Hippocampal formation (tissue), 2 donors: Measurements from ENCODE around the gene LAMB1.
A peak's percentile ranks its signal among the peaks of the same experiment; 100 is the strongest.
"Not testable (repeated sequence)": the region's sequence is repeated elsewhere in the genome, so short reads cannot be mapped to it uniquely, and the experiment has no call there.

Experiments
- DNase-seq, 2 donors: peaks; one replicate each; lab custom pipeline; 2025; lab: John Stamatoyannopoulos, UW

Gene LAMB1

DNA sequence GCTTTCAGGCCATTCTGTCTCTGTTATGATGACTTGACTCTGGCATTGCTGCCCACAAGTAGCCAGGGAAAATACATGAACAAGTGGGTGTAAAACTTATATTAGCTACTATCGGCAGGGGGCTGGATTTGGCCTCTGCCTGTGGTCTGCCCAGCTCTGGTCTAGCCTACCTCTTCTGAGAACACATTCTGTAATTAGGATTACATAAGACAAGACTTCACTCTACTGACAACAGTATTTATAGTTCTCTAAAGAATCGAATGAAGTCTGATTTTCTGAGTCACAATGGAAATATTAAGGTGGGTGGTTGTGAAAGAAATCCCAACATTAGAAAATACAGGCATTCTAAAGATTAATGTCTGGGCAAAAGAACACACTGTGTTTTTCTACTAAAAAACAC is 56.5 kb downstream of the LAMB1 start:
- DNase-seq = no peak

DNA sequence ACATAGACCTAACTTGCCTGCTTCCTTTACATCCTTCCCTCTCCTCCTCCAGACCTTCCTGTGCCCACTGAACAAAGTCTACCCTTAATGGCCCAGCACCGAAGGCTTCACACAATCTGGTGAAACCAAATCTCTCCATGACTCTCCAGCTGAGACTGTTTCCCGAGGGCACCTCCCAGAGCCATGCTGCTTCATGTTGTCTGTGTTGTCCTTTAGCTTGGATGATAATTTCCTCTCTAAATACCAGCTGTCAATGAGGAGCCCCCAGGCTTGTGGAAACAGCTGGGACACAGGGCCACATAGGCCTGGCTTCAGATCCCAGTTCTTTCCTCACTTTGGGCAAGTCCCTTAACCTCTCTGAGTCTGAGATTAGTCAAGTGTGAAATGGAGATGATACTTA is 57.6 kb downstream of the LAMB1 start:
- DNase-seq = no peak

DNA sequence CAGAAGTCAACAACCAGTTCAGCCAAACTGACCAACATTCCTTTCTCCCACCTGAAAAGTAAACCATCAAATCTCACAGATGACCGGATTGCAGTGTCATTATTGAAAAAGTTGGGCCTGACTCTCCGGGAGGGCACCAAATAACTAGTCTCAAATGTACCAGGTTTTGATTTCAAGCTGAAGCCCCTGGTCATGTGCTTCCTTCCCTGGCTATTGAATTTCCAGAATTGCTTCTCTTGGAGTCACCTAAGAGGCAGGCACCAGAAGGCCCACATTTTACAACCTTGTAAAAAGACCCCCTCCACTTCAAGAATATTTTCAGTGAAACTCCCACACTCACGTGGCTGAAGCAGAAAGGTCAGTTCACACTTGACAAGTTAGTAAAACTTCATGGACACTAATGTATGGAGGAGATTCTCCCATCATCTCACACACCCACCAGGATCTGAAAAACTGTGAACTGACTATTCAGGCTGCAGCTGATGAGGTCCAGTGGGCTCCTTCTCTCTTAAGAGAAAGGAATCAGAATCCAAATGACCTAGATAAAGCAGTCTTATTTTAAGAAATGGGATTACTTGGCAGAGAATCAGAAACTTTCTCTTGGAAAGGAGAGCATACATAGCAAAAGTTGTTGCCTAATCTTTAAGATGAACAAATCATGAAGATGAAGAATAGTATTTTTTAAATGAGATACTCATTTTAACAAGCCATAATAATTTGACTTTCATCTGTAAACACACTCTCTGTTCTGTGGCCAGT is 58.4 kb downstream of the LAMB1 start:
- no peak for DNase-seq

DNA sequence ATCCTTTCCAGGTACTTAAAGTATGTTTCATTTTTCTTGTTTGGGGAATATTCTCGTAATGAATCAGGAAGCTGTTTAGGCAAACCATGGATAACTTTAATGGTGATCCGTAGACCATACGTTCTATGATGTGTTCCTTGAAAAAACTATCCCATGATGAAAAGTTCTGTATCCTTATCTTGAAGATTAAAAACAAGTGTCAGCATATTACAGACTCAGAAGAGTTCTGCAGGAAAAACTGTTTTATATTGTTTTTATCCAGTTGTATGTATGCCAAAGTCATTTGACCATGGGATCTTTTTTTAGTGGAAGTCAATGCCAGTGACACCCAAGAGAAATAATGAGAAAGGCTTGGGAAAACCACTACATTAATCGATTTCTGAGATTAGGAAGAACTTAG is 59.9 kb downstream of the LAMB1 start:
- DNase-seq = no peak

DNA sequence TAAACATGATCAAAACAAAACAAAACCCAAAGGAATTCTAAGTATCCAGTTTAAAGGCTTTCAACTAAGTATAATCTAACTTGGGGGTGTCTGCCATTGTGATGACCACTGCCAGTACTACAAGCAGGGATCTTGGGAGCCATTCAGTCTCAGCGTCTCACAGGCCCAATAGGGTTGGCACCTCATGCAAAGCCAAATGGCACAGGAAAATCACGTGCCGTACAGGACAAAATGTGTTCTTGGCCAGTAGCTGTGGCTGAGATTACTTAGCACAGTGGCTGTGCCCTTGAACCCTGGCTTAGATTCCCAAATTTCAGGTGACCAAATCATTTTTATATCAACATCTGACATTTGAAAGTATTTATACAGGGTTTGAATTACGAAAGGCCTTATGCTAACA is 62.0 kb downstream of the LAMB1 start:
- no peak for DNase-seq

DNA sequence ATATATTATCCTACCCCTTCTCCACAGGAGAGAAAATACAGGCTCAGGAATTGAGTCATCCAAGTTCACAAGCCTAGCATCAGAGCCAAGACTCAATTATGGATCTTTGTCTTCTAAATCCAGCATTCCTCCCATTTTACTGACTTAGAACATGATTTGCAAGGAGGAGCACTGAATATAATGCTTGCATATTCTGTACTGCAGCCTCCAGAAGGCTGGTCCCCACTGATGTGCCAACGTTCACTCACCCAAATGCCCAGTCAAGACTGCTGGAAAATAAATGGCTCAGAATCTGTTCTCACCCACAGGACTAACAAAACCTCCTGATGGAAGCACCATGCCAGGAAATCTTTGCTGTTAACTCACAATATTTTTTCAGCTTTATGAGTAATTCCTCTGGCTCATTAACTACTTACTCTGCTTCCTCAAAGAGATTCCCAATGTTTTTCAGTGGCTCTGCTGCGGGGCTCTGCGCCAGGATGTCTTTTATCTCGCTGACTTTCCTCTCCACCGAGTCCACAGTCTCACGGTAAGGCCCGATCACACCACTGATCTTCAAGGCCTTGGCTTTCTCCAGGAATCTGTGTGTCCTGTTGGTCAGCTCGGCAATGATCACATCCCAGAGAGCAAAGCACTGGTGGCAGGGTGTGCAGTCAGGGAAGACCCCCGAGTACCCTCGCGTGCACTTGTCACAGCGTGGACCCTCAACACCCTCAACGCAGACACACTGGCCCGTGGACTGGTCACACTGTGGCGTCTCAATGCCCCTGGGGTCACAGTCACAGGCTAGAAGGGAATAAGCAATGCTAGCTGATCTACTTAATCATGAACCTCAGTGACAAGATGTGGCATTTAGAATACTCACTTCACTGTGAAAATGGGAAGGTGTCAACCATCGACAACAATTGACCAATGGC is 63.1 kb downstream of the LAMB1 start:
- DNase-seq = peak in 1 of 2 donors; percentile 41

DNA sequence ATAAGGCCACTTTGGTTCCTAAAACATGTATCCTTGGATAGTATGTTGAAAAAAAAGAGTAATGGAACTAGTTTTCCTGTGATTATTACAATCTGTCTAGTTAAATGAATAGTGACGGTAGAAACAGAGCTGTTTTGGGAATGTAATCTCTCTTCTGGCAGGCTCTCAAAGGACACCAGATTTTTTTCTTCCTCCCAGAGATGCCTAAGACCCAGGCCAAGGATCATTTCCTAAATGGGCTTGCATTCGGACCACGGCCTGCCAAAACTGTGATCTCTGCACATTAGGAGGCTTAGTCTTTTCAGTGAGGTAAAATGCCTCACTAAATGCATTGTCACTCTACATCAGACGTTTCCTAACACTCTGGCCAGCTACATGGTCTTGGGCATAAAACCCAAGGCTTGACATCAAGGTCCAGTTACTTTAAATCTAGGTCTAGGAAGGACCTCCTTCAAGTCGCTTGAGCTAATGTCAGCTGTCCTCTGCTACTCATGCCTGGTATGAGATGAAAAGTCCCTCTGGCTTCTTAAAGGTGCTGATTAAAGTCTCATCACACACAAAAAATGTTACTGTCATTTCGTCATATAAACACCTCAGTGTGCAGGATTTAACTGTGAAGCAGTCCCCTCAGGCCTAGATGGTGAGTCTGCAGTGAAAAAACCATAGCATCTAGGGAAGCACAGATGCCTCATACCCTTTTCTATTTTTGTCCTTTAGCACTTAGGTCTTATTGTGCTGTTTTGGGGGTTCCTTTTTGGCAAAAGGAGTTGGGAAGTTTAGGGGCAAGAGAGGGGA is 64.3 kb downstream of the LAMB1 start:
- no peak for DNase-seq

DNA sequence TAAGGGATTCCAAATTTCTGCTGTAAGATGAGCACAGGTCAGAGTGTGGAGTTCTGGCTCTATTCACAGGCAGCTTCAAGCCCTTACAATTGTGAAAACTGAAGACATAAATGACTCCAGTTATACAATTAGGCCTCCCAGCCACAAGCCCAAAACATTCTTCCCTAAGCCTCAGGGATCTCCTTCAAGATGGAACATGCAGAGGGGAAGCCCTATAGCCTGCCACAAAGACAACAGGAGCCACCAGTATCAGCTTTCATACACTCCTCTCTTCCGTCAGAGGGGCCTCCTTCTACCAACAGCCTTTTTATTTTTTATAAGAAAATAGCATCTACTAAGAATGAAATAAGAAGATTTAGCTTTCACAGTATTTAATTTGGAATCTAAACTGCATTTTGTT is 65.4 kb downstream of the LAMB1 start:
- DNase-seq = no peak

DNA sequence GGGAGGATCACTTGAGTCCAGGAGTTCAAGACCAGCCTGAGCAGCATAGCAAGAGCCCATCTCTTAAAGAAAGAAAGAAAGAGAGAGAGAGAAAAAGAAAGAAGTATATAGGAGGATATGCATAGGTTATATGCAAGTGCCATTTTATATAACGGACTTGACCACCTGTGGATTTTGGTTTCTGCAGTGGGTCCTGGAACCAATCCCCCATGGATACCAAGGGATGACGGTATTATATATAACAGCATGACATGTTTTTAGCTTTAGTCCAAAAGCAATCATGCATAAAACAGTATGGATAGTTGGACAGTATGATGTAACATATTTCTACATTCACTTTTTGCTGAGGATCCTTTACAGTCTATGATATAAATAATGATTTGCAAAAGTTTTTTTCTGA is 66.6 kb downstream of the LAMB1 start:
- DNase-seq = no peak

DNA sequence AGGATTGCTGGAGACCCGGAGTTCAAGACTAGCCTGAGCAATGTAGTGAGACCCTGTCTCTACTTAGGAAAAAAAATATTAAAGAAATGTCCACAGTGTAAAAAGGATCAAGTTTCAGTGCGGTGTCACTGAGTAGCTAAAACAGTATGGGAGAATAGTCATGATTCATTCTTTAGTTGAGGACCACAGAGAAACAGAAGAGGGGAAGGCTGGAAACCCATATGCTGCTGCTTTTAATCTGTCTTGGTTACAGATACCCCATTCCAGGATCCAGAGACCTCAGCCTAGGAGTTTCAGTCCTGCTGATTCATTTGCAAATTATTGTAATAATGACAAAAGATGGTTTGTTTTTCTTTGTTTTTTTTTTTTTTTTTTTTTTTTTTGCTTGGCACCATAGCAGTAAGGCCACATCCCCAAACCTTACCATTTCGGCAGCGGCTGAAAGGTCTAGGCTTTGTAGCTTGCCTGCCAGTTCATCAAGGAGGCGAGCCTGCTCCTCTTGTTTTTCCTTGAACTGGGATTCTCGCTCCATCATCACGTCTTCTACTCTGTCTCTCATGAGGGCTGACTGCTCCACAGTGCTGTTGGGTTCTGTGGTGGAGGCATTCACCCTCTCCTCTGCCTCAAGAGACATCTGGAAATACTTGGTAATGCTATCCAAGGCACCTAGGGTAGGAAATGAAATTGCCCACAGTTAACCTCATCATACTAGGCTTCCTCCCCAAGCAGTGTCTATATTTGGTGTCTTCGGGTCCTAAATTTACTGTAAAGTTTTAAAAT is 67.8 kb downstream of the LAMB1 start:
- no peak for DNase-seq

DNA sequence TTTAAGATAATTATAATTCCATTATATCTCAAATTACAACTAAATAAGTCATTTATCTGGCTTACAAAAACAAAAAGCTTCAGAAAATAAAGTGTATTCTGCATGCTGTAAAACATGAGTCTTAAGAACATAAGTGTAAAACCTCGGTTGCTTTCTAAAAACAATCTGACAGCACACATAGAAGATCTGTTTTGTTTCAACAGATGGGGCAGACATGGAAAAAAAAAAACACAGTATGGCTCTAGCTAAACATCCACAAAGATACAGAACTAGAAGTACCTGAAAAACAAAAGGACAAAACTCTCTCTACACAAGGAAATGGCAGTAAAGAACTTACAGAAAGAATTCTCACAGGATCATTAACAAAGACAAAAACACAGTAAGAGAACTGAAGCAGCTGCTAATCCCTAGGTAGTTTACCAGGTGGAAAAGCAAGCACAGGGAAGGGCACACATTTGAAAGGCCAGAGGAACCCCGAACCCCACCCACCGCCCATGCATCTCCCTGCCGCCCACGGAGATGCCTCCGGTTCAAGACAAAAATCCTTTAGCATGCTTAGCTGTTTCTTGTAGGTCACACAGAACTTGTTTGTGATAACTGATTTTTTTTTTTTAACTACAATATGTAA is 69.5 kb downstream of the LAMB1 start:
- peak in 1 of 2 donors; percentile 32 for DNase-seq

DNA sequence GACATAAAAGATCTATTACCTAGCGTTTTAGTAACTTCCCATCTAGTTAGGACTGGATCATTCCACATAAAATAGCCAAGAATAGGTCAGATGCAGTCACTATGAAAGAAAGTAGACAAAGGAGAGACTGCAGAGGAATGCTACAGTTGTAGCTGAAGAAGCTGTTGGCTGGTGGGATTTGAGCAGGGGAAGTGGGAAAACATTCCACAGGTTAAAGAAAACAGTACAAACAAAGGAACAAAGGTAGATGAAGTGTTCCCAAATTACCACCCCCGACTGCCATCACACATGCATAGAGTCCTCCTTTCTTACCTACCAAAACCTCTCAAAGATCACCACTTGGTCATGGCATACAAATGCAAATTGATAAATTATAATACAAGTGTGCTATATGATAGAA is 70.2 kb downstream of the LAMB1 start:
- DNase-seq = no peak

DNA sequence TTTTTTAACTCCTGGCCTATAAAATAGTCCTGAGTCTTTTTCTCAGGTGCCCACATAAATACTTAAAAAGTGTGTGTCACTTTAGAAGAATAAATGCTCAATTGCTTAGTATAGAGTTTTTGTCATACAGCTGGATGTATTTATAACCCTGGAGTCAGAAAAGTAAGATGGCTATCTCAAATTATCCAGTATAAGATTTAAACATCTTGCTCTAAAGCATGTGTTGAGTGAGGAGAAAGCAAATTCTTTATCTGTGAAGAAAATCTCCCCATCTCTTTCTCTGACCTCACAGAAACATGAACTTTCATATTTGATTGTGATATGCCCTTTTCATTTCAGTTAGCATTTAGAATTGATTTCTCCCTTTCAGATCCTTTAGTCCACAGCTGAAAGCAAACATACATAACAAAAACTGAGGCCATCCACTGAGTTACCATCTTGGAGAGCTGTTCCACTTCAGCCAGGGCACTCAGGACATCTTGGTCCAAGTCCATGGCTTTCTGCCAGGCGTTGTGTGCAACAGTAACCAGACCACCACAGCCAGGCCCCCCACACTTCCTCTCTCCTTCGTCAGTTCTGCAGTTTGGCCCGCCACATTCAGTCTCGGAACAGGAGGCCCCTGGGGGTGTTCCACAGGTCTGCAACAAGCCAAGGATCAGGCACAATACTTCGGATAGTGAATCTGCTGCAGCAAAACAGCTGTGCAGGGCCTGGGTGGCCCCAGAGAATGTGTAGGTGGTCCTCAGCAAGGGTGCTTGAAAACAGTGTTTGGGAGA is 71.0 kb downstream of the LAMB1 start:
- no peak for DNase-seq

DNA sequence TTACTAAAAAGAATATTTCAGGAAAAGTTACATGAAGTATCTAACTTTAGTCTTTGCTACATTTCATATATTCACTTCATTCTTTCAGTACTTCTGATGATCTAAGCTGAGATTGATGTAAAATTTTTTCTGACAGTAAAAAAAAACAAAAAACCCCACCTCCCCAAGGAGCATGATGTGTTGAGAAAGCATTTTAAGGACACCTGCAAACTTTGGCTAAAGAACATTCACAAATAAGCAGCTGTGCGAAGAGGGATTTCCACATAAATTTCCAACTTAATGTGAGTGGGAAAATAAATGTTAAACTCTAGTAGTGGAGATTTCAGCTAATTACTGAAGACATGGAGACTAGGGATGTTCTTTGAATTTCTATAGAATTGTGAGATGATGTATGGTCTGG is 76.5 kb downstream of the LAMB1 start:
- DNase-seq = no peak

DNA sequence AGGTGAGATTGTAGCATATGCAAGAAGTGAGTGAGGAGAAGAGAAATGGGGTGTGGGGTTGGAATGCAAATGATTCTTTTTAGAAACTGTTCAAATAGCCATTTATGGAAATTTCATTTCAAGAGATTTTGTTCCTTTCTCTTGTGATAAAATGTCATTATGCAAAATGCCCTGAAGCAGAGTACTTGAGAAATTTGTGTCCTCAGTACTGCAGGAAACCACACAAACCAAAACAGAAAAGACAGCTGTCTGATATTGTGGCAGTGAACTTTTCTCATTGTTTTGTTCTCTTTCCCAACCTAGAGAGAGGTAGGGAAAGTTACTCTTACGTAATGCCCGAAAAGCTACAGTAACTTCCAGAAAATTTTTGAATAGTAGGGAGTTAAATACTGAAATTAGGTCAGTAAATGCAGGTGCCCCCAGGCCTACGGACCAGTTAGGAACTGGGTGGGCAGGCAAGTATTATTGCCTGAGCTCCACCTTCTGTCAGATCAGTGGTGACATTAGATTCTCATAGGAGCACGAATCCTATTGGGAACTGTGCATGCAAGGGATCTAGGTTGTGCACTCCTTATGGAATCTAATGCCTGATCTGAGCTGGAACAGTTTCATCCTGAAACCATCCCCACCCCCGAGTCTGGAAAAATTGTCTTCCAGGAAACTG is 78.0 kb downstream of the LAMB1 start:
- DNase-seq = no peak

DNA sequence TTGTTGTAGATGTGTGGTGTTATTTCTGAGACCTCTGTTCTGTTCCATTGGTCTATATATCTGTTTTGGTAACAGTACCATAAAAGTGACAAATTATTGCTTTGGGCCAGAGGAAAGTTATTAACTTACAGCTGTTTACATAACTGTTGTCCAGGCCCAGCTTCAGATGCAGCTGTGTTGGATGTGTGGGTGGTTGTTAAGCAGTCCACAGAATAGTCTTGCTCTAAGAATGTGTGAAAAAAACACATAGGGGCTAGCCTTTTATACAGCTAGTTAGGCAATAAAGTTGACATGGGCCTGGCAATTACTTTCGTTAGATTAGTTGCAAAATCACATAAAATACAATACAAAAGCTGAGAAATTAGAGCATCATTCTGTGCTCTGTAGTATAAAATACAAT is 80.1 kb downstream of the LAMB1 start:
- DNase-seq = no peak

DNA sequence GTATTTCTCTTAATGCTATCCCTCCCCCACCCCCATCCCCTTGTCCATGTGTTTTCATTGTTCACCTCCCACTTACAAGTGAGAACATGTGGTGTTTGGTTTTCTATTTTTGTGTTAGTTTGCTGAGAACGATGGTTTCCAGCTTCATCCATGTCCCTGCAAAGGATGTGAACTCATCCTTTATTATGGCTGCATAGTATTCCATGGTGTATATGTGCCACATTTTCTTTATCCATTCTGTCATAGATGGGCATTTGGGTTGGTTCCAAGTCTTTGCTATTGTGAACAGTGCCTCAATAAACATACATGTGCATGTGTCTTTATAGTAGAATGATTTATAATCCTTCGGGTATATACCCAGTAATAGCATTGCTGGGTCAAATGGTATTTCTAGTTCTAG is 81.1 kb downstream of the LAMB1 start:
- not testable (repeated sequence) for DNase-seq

DNA sequence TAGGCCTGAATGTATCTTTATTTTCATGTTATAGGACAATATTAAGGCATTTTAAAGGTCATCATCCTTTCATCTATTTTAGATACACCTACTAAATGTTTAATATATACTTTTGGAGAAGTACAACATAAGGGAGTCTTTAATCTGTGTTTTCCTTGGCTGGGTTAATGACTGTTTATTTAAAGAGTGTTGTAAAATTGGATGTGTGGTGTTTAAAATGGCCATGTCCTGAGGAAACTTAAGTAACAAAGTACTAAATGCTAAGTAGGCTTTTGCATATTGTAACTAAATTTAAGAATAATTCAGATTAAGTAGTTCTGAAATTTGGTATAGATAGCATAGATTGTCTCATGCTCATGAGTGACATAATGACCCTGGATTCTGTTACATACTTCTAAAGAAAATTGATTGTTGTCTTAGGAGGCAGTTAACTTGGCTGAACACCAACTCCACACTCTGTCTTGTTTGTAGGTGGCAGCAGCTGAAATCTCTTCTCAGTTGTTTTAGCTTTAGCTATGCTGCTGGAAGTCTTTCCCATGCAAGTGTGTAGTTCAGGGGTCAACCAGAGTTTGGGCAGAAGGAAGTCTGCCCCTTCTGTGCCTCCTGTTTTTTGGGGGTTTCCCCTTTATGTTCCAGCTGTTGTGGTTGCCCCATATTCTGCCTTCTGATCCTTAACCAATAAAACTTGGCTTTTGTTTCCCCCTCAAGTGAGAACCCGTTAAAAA is 82.8 kb downstream of the LAMB1 start:
- DNase-seq = no peak

DNA sequence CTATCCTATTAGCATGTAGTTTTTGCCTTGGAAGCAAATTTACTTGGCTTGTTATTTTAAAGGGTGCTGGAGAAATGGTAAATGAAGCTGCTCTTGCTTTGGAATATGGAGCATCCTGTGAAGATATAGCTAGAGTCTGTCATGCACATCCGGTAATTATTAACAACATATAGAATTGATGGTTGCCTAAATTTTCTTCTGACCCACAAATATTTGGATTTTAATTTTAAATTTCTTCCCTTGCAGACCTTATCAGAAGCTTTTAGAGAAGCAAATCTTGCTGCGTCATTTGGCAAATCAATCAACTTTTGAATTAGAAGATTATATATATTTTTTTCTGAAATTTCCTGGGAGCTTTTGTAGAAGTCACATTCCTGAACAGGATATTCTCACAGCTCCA is 84.0 kb downstream of the LAMB1 start:
- no peak for DNase-seq
